K562 (cell line): ENCODE results near the gene MPLKIP. TPM values are rescaled to one million over a fixed set of nuclear protein-coding genes. Genes with fewer than 3 reads are reported as not detected.
A peak's percentile ranks its signal among the peaks of the same experiment; 100 is the strongest.

Source experiments
- CHD7 ChIP-seq: fragments of 200-600 bp; sonication (generic); IDR thresholded peaks from one replicate; pipeline ENCODE4 v1.6.1; 2012; ENCODE audit warnings: mild to moderate bottlenecking, low read depth, low read length, inconsistent platforms
- HEY1 ChIP-seq: fragments of 250-450 bp; sonication (Bioruptor Pico); IDR thresholded peaks from 2 replicates; pipeline ENCODE4 v1.5.0; 2020; ENCODE audit warnings: mild to moderate bottlenecking, moderate library complexity, borderline replicate concordance
- REST ChIP-seq, 2 experiments: fragments of 450-650 bp; formaldehyde crosslinking in 1 of 2; IDR thresholded peaks; 2 replicates each; pipeline versions ENCODE4 v1.4.0 to v1.6.1; 2014 to 2020; ENCODE audit warnings: mild to moderate bottlenecking in 2 of 2, borderline replicate concordance in 1 of 2, low read depth in 1 of 2
- ZBTB17 ChIP-seq: fragments of 450-650 bp; formaldehyde crosslinking; IDR thresholded peaks from 2 replicates; pipeline ENCODE4 v1.4.0; 2020; ENCODE audit warnings: mild to moderate bottlenecking
- polyA plus RNA-seq, 8 experiments: library from polyadenylated mRNA; depleted of rRNA in 4 of 8; stranded (reverse) in 5 of 8; unstranded in 3 of 8; fragments of >200 nt; fragmentation: Nextera tagmentation in 2 of 8; fragmentation: Illumina TruSeq in 1 of 8; extraction: Ambion mirVana in 2 of 8; extraction: Trizol in 1 of 8; gene quantifications; 2 replicates each; pipeline versions ENCODE4 v1.2.1 to v1.2.3, GENCODE V29; 2011 to 2014; ENCODE audit warnings: inconsistent platforms in 1 of 8, missing spikeins in 1 of 8
- total RNA-seq, 7 experiments: library from RNA; depleted of rRNA in 6 of 7; stranded (reverse); fragments of >200 nt in 6 of 7; fragmentation: Illumina TruSeq in 2 of 7; extraction: Trizol in 2 of 7; gene quantifications; 2 replicates each; pipeline versions ENCODE4 v1.2.1 to v1.2.3, GENCODE V29; 2011 to 2021; ENCODE audit warnings: low replicate concordance in 1 of 7

The MPLKIP gene
- total and polyA plus RNA-seq, 9 of the 15 experiments (the other 6 are each of a cell fraction or from before 2014, with no cell fraction given) = 5.6 to 127 (median 44.2) TPM

GRCh38 chr7:40134428-40135316, at the start of gene MPLKIP, which contains the start of gene SUGCT (continued):
- TF ChIP-seq REST (IDR thresholded peaks at IDR 0.05; ENCODE audit: borderline replicate concordance) = peak; percentile 10; the same call in 1 of the 2 replicates
- no peak for TF ChIP-seq REST (CRISPR knock-in tag; IDR thresholded peaks at IDR 0.05; ENCODE audit: low read depth)
- TF ChIP-seq CHD7 = peak; percentile 49
- TF ChIP-seq ZBTB17 (CRISPR knock-in tag) = peak; percentile 41; the same call in 1 of the 2 replicates
- TF ChIP-seq HEY1 (CRISPR knock-in tag) = no peak
